Fibroblast of mammary gland (primary cell): ENCODE measurements around the gene ABHD17A.

Experiments used
- DNase-seq: peaks from one replicate; pipeline ENCODE4 v3.0.0-alpha.2; 2010; ENCODE audit warnings: low read depth
- H3K4me3 ChIP-seq: 2 replicates; pipeline ENCODE4 v1.5.1; 2011; ENCODE audit warnings: low read depth, mild to moderate bottlenecking, low read length, moderate library complexity; ENCODE audit not compliant: control insufficient read depth
- CTCF ChIP-seq: conservative IDR thresholded peaks from 2 replicates; pipeline ENCODE4 v1.5.1; 2011; ENCODE audit warnings: low read depth, low read length, inconsistent platforms; ENCODE audit not compliant: control insufficient read depth, insufficient read depth

ABHD17A gene

GRCh38 chr19:1905110-1905862 lies 20.0 kb upstream of the ABHD17A start, which contains the start of the genes ADAT3 and SCAMP4:
Gene ADAT3 (plus strand): TSS chr19:1905399. CDS start chr19:1912048, 6,649 bp downstream.
Gene SCAMP4 (plus strand): TSS chr19:1905399. CDS start chr19:1915020, 9,621 bp downstream.
- DNase-seq = peak; percentile 98
- H3K4me3 ChIP-seq = peak within 1 kb of the TSS; percentile 68
- TF ChIP-seq CTCF = no peak

- no peak for TF ChIP-seq CTCF
- no peak for DNase-seq
- H3K4me3 ChIP-seq = peak overlapping the region; percentile 26
These were observed 19.5 kb upstream of the ABHD17A start for GRCh38 chr19:1904860-1905109.

- no peak for TF ChIP-seq CTCF
- DNase-seq = no peak
- no peak overlapping the region for H3K4me3 ChIP-seq
These were observed 17.6 kb upstream of the ABHD17A start for GRCh38 chr19:1902923-1903322.

GRCh38 chr19:1901940-1902404 lies 16.7 kb upstream of the ABHD17A start:
- no peak for DNase-seq
- no peak for TF ChIP-seq CTCF
- no peak overlapping the region for H3K4me3 ChIP-seq

- H3K4me3 ChIP-seq = no peak overlapping the region
- no peak for DNase-seq
These were observed 11.2 kb upstream of the ABHD17A start for GRCh38 chr19:1896508-1896907.

GRCh38 chr19:1893791-1894190 lies 8.5 kb upstream of the ABHD17A start:
- no peak for DNase-seq
- no peak overlapping the region for H3K4me3 ChIP-seq
- TF ChIP-seq CTCF = no peak

More at GRCh38 chr19:1896508-1896907, 11.2 kb upstream of the ABHD17A start:
- no peak for TF ChIP-seq CTCF
